IMR-90 (cell line): Measurements from ENCODE around the gene GM2A. TPM values are rescaled to one million over a fixed set of nuclear protein-coding genes. Genes with fewer than 3 reads are reported as not detected.

Experiments
- ATAC-seq: fragments of 200-7000 bp; cut with Tn5 transposase; 2 replicates; pipeline ENCODE4 v1.9.1; 2020; ENCODE audit warnings: low read depth, mild to moderate bottlenecking, moderate library complexity
- BruUV-seq: library from RNA; stranded (reverse); fragments of 400-500 nt; replicated peaks from 2 replicates; lab custom pipeline; 2021; lab: Mats Ljungman, UMichigan
- CTCF ChIA-PET: fragments of 300-600 bp; formaldehyde crosslinking; extraction: SDS; loops from one replicate; lab custom pipeline; 2021; ENCODE audit warnings: antibody characterized with exemption; lab: Yijun Ruan, JAX
- POLR2A ChIA-PET: fragments of 300-600 bp; sonication (Branson Sonifier 250); formaldehyde crosslinking; loops from one replicate; lab custom pipeline; 2022; ENCODE audit warnings: antibody characterized with exemption; ENCODE audit not compliant: unreplicated experiment; lab: Charles Lee
- DNase-seq: peaks from one replicate; pipeline ENCODE4 v3.0.0; 2013
- H2AFZ ChIP-seq: replicated peaks from 2 replicates; pipeline ENCODE3; 2013; ENCODE audit warnings: low read length, mild to moderate bottlenecking; ENCODE audit not compliant: poor library complexity
- H2AK5ac ChIP-seq: 2 replicates; pipeline ENCODE4 v1.6.1; 2013; ENCODE audit warnings: low read depth, low read length, inconsistent platforms
- H2AK9ac ChIP-seq: replicated peaks from 2 replicates; pipeline ENCODE3; 2013; ENCODE audit warnings: mild to moderate bottlenecking, low read depth, low read length, moderate library complexity; ENCODE audit not compliant: poor library complexity
- H2BK120ac ChIP-seq: 2 replicates; pipeline ENCODE4 v1.6.1; 2013; ENCODE audit warnings: low read depth, low read length, inconsistent platforms
- H2BK15ac ChIP-seq: 3 replicates; pipeline ENCODE4 v1.6.1; 2013; ENCODE audit warnings: low read depth, low read length, inconsistent platforms
- H2BK20ac ChIP-seq: 2 replicates; pipeline ENCODE4 v1.6.1; 2013; ENCODE audit warnings: low read depth, mild to moderate bottlenecking, inconsistent platforms, low read length, moderate library complexity
- H2BK5ac ChIP-seq: 2 replicates; pipeline ENCODE4 v1.6.1; 2013; ENCODE audit warnings: mild to moderate bottlenecking, low read depth, low read length, inconsistent platforms; ENCODE audit not compliant: poor library complexity, severe bottlenecking
- H3K14ac ChIP-seq: replicated peaks from 2 replicates; pipeline ENCODE4 v1.6.1; 2013; ENCODE audit warnings: low read depth, low read length, inconsistent platforms
- H3K18ac ChIP-seq: 2 replicates; pipeline ENCODE4 v1.6.1; 2013; ENCODE audit warnings: low read depth, low read length, control low read depth
- H3K23ac ChIP-seq: 2 replicates; pipeline ENCODE4 v1.6.1; 2013; ENCODE audit warnings: low read depth, low read length, inconsistent platforms
- H3K27ac ChIP-seq: 2 replicates; pipeline ENCODE4 v1.5.1; 2013; ENCODE audit warnings: mild to moderate bottlenecking, control low read depth, low read length; ENCODE audit not compliant: insufficient read depth
- H3K27me3 ChIP-seq: 2 replicates; pipeline ENCODE4 v1.6.1; 2013; ENCODE audit warnings: low read length; ENCODE audit not compliant: control insufficient read depth, insufficient read depth
- H3K36me3 ChIP-seq: 2 replicates; pipeline ENCODE4 v1.6.1; 2013; ENCODE audit warnings: low read length, mixed read lengths; ENCODE audit not compliant: control insufficient read depth, insufficient read depth
- H3K4ac ChIP-seq: 2 replicates; pipeline ENCODE4 v1.6.1; 2013; ENCODE audit warnings: low read depth, low read length, inconsistent platforms
- H3K4me1 ChIP-seq: 2 replicates; pipeline ENCODE4 v1.6.1; 2013; ENCODE audit warnings: low read length, mixed read lengths; ENCODE audit not compliant: control insufficient read depth, insufficient read depth
- H3K4me2 ChIP-seq: 2 replicates; pipeline ENCODE4 v1.6.1; 2013; ENCODE audit warnings: low read depth, mild to moderate bottlenecking, control low read depth, low read length, moderate library complexity
- H3K4me3 ChIP-seq: 2 replicates; pipeline ENCODE4 v1.5.1; 2013; ENCODE audit warnings: low read depth, mild to moderate bottlenecking, control low read depth, low read length, moderate library complexity; ENCODE audit not compliant: insufficient read depth
- H3K56ac ChIP-seq: 2 replicates; pipeline ENCODE4 v1.6.1; 2013; ENCODE audit warnings: low read length, inconsistent platforms; ENCODE audit not compliant: insufficient read depth; ENCODE audit errors: extremely low read depth
- H3K79me1 ChIP-seq, 2 experiments: 2 replicates each; pipeline ENCODE4 v1.6.1; 2013; ENCODE audit warnings: low read length in 2 of 2, inconsistent platforms in 1 of 2, low read depth in 1 of 2
- H3K9ac ChIP-seq: 2 replicates; pipeline ENCODE4 v1.6.1; 2013; ENCODE audit warnings: low read depth, low read length, control low read depth
- H3K9me1 ChIP-seq: 2 replicates; pipeline ENCODE4 v1.6.1; 2013; ENCODE audit warnings: low read length, inconsistent platforms; ENCODE audit not compliant: insufficient read depth
- H3K9me3 ChIP-seq: 2 replicates; pipeline ENCODE4 v1.6.1; 2013; ENCODE audit warnings: low read length; ENCODE audit not compliant: control insufficient read depth, insufficient read depth
- H4K20me1 ChIP-seq: 2 replicates; pipeline ENCODE4 v1.6.1; 2013; ENCODE audit warnings: low read length, inconsistent platforms; ENCODE audit not compliant: insufficient read depth
- H4K5ac ChIP-seq: 2 replicates; pipeline ENCODE4 v1.6.1; 2013; ENCODE audit warnings: mild to moderate bottlenecking, low read depth, low read length, control low read depth
- H4K8ac ChIP-seq, 2 experiments: 2 replicates each; pipeline ENCODE4 v1.6.1; 2013; ENCODE audit warnings: low read depth in 2 of 2, low read length in 2 of 2, control low read depth in 1 of 2, inconsistent platforms in 1 of 2
- H4K91ac ChIP-seq: 2 replicates; pipeline ENCODE4 v1.6.1; 2013; ENCODE audit warnings: low read depth, low read length, inconsistent platforms; ENCODE audit not compliant: insufficient read depth
- BHLHE40 ChIP-seq: fragments of 150-350 bp; IDR thresholded peaks from 2 replicates; pipeline ENCODE4 v1.6.1; 2016; ENCODE audit warnings: mild to moderate bottlenecking, low read depth, low read length
- CHD1 ChIP-seq: IDR thresholded peaks from 2 replicates; pipeline ENCODE4 v1.6.1; 2012; ENCODE audit warnings: low read depth, low read length, improper control_type of control experiment
- FOS ChIP-seq: fragments of 150-350 bp; IDR thresholded peaks from 2 replicates; pipeline ENCODE4 v1.6.1; 2016; ENCODE audit warnings: low read depth, low read length
- MAZ ChIP-seq: IDR thresholded peaks from 2 replicates; pipeline ENCODE4 v1.6.1; 2012; ENCODE audit warnings: low read depth, mild to moderate bottlenecking, low read length, improper control_type of control experiment, moderate library complexity, borderline replicate concordance
- POLR2A ChIP-seq: IDR thresholded peaks from 2 replicates; pipeline ENCODE4 v1.6.1; 2012; ENCODE audit warnings: mild to moderate bottlenecking, low read depth, low read length
- RCOR1 ChIP-seq: IDR thresholded peaks from 2 replicates; pipeline ENCODE4 v1.6.1; 2012; ENCODE audit warnings: mild to moderate bottlenecking, low read length, improper control_type of control experiment; ENCODE audit not compliant: insufficient replicate concordance
- whole genome bisulfite sequencing, 2 experiments: methylation state at CpG; one replicate each; pipeline versions ENCODE4 v1.1.5 to v1.1.7; 2013; ENCODE audit warnings: missing lambda C conversion rate in 2 of 2; ENCODE audit not compliant: insufficient read length in 1 of 2; ENCODE audit errors: extremely low coverage in 2 of 2; 5-methylcytosine and 5-hydroxymethylcytosine counted together
- dilution Hi-C: fragments of 300-500 bp; cut with HindIII; formaldehyde crosslinking; loops from one replicate; pipeline ENCODE4 v1.14.3; 2018; ENCODE audit warnings: low sequenced_read_pairs; ENCODE audit not compliant: unreplicated experiment
- in situ Hi-C: fragments of 300-500 bp; cut with MboI; formaldehyde crosslinking; loops from 3 replicates; pipeline ENCODE4 v1.14.3; 2019; ENCODE audit warnings: low sequenced_read_pairs, inconsistent platforms, mixed read lengths
- intact Hi-C: fragments of 100-400 bp; cut with micrococcal nuclease; formaldehyde crosslinking; loops from 2 replicates; pipeline ENCODE4 v1.10.0; 2022
- polyA plus RNA-seq, 3 experiments: library from polyadenylated mRNA; depleted of rRNA; stranded (reverse); fragments of >200 nt; gene quantifications; 2 replicates each; pipeline ENCODE4 v1.2.3, GENCODE V29; 2012; ENCODE audit warnings: low replicate concordance in 1 of 3
- total RNA-seq: library from RNA; depleted of rRNA; stranded (reverse); fragments of >200 nt; gene quantifications from 2 replicates; pipeline ENCODE4 v1.2.3, GENCODE V29; 2012
- TF ChIP-seq, protein P1 (sequence below): fragments of 150-350 bp; IDR thresholded peaks from 2 replicates; pipeline ENCODE4 v1.6.1; 2016; ENCODE audit warnings: low read depth, mild to moderate bottlenecking, low read length, moderate library complexity, borderline replicate concordance

GM2A gene
- total and polyA plus RNA-seq, 2 of the 4 experiments (the other 2 are of a cell fraction) = 13.8 to 18.5 TPM

DNA sequence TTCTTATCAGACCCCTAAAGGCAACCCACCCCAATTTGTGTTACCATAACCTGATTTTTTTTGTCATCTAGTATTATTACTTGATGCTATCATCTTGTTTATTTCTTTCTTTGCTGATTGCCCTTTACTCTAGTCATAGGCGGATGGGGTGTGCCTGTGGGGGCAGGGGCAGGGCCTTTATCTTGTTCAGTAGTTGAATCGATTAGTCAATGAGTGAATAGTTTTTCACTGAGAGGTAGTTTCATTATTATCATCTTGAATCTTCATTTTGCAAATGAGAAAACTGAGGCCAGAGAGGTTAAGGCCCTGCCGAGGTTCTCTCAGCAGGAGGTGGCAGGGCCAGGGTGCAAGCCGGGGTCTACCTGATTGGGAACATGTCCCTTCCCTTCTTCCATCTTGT lies 9.4 kb upstream of the GM2A start:
- H3K4me1 ChIP-seq = no peaks in the 10 kb centered on the region

More for the DNA sequence above, 9.4 kb upstream of the GM2A start:
- Histone ChIP-seq H3K9me1 (no peaks in the 10 kb centered on the region), H3K18ac (no peak overlapping the region), H3K9ac (no peak overlapping the region), H4K20me1 (no peaks in the 10 kb centered on the region), H3K56ac (no peak overlapping the region), H3K27me3 (peaks cover 29% of the 10 kb centered on the region), H3K4me2 (no peak overlapping the region), H2BK15ac (no peak overlapping the region), H3K79me1 (no peaks in the 10 kb centered on the region), H2BK120ac (no peak overlapping the region), H3K4me3 (no peak overlapping the region), H2BK20ac (no peak overlapping the region), H2AFZ (no peak overlapping the region), H4K5ac (no peak overlapping the region), H3K23ac (no peak overlapping the region), H2AK5ac (no peak overlapping the region), H3K27ac (no peak overlapping the region), H4K8ac (no peak overlapping the region), H2AK9ac (no peak overlapping the region), H4K91ac (no peak overlapping the region), H3K36me3 (no peaks in the 10 kb centered on the region), H2BK5ac (no peak overlapping the region), H3K14ac (no peak overlapping the region), H3K9me3 (no peaks in the 10 kb centered on the region), H3K4ac (no peak overlapping the region)
- BruUV-seq = no TSS peak
- intact Hi-C loops (no loop called here), in situ Hi-C loops (no loop called here), dilution Hi-C loops (no loop called here)
- TF ChIP-seq RCOR1 = no peak
- no peak for TF ChIP-seq CHD1
- TF ChIP-seq MAZ = no peak
- TF ChIP-seq, protein P1, sequence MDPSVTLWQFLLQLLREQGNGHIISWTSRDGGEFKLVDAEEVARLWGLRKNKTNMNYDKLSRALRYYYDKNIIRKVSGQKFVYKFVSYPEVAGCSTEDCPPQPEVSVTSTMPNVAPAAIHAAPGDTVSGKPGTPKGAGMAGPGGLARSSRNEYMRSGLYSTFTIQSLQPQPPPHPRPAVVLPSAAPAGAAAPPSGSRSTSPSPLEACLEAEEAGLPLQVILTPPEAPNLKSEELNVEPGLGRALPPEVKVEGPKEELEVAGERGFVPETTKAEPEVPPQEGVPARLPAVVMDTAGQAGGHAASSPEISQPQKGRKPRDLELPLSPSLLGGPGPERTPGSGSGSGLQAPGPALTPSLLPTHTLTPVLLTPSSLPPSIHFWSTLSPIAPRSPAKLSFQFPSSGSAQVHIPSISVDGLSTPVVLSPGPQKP = no peak
- TF ChIP-seq BHLHE40 = no peak
- no peak for TF ChIP-seq FOS
- TF ChIP-seq POLR2A = no peak
- no peak for ATAC-seq
- ChIA-PET POLR2A (no interaction called here), CTCF (no interaction called here)
- DNase-seq = no peak
- WGBS, 2 experiments = no CpG with 5 or more reads among the region's 4 CpGs
